HG02623 (cell line): Measurements from ENCODE around the gene SPN.
"Not testable (repeated sequence)": the region's sequence is repeated elsewhere in the genome, so short reads cannot be mapped to it uniquely, and the experiment has no call there.

Experiments
- ATAC-seq: cut with Tn5 transposase; IDR thresholded peaks from one replicate; pipeline ENCODE4 v1.9.1; 2021; ENCODE audit warnings: moderate library complexity; ENCODE audit not compliant: unreplicated experiment

SPN gene

GRCh38 chr16:29675811-29676643 lies 13.0 kb downstream of the SPN start:
- no peak for ATAC-seq

DNA sequence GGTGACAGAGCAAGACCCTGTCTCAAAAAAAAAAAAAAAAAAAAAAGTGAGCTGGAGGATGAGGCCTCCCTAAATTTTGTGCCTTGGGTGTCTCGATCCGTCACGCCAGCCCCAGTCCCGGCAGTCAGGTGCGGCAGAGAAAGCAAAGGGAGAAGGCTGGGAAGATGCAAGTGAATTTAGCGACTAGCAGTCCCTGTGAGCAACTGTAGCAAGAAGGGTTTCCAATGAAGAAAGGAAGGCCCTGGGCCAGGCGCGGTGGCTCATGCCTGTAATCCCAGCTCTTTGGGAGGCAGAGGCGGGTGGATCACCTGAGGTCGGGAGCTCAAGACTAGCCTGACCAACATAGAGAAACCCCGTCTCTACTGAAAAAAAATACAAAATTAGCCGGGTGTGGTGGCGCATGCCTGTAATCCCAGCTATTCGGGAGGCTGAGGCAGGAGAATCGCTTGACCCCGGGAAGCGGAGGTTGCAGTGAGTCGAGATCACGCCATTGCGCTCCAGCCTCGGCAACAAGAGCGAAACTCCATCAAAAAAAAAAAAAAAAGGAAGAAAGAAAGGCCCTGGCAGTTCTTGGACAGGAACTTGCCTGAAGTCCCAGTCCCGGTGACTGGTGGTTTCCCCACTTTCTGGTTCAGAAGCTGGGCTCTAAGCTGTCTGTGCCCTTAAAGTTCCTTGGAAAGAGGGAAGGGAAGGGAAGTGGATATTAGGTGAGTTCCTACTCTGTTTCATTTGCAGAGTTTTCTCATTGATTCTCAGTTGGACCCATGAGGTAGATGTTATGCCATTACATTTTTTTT lies 14.1 kb downstream of the SPN start:
- ATAC-seq, result no peak

- ATAC-seq, result no peak
These were observed 15.7 kb downstream of the SPN start, which contains the start of gene QPRT for GRCh38 chr16:29678691-29679267. TSS of gene QPRT (plus strand) at chr16:29679180. CDS start at chr16:29679198, 18 bp downstream.

GRCh38 chr16:29680180-29680598 lies 17.1 kb downstream of the SPN start:
- no peak for ATAC-seq

DNA sequence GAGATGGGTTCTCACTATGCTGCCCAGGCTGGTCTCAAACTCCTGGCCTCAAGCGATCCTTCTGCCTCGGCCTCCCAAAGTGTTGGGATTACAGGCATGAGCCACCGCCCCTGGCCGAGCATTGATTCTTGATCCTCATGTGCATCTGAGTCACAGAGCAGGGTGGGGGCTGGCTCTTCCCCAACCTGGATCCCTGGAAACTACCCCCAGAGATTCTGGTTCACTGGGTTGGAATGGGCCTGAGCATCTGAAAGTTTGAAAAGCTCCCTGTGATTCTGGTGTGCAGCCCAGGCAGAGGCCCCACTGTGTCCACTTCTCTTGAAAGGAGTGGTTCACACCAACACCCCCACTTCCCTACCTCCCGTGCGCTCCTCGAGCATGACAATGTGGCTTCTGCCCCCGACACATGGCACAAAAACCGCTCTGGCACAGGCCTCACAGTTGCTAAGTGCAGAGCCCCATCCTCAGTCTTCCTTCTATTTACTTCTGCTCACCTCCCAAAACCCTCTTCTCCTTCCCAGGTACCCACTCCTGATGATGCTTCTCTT lies 20.6 kb downstream of the SPN start:
- ATAC-seq, result no peak

DNA sequence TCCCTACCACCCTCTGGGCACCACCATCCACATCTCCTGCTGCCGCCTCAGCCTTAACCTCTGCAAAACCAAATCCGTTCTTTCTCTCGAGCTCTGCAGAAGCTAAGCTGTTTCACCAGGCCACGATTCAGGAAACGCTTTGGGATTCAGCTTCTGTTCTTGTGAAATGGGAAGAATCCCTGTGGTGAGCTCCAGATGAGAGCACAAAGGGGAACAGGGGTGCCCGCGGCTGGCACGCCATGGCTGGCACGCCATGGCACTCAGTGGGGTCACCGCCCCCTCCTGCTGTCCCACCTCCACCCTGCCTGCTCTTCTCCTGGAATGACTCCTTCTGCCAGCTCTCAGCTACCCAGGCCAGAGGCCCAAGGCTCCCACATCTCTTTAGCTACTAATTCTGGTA lies 21.6 kb downstream of the SPN start:
- ATAC-seq, result no peak

GRCh38 chr16:29686740-29687332 lies 23.8 kb downstream of the SPN start:
- ATAC-seq, result no peak

DNA sequence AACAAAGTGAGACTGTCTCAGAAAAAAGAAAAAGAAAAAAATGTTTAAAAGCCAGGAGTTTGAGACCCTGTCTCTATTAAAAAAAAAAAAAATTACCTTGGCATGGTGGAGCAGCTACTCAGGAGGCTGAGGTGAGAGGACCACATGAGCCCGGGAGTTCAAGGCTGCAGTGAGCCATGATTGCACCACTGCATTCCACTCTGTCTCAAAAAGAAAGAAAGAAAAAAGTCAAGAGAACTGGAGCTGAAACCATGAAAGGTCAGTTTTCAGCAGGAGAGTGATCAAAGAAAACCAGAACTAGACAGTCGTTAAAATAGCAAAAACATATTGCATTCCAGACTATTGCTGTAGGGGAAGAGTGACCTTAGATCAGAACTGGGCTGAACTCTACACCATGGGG lies 24.7 kb downstream of the SPN start:
- no peak for ATAC-seq

DNA sequence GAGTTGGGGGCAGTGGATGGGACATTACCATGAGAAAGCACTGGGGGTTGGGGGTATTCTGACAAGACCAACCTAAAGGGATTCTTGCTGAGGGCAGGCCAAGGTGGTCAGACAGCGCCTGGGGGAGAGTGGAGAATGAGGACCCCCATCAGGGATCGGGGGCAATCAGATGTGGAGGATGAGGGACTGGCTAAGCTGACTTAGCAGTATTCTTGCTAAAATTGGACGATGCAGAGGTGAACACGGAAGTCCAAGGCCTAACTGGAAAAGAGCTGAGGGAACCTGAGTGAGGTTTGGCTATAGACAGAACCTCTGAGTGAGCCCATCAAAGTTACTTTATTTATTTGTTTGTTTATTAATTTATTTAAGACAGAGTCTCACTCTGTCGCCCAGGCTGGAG lies 25.1 kb downstream of the SPN start:
- no peak for ATAC-seq

DNA sequence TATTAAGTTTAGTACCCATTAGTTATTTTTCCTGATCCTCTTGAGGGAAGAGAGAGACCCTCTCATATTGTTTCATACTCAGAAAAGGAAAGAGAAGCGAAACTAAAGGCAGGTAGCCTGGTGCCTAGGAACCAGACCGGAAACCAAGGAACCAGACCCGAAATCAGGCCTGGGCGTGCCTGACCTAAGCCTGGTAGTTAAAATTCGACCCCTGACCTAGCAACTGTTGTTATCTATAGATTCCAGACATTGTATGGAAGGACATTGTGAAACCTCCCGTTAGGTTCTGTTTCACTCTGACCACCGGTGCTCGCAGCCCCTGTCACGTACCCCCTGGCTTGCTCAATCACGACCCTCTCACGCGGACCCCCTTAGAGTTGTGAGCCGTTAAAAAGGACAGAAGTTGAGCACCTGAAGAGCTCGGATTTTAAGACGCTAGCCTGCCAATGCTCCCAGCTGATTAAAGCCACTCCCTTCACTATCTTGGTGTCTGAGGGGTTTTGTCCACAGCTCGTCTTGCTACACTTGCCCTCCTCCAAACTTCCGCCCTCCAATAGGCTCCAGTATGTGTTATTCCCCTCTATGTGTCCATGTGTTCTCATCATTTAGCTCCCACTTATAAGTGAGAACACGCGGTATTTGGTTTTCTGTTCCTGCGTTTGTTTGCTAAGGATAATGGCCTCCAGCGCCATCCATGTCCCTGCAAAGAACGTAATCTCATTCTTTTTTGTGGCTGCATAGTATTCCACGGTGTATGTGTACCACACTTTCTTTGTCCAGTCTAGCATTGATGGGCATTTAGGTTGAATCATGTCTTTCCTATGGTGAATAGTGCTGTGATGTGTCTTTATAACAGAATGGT lies 26.7 kb downstream of the SPN start:
- not testable (repeated sequence) for ATAC-seq

DNA sequence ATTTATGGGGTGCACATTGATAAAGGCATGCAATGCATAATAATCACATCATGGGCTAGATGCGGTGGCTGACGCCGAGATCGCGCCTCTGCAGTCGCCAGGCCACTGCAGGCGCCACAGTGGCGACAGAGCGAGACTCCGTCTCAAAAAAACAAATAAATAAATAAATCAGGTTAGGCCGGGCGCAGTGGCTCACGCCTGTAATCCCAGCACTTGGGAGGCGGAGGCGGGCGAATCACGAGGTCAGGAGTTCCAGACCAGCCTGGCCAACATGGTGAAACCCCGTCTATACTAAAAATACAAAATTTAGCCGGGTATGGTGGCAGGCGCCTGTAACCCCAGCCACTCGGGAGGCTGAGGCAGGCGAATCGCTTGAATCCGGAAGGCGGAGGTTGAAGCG lies 29.6 kb downstream of the SPN start:
- not testable (repeated sequence) for ATAC-seq

DNA sequence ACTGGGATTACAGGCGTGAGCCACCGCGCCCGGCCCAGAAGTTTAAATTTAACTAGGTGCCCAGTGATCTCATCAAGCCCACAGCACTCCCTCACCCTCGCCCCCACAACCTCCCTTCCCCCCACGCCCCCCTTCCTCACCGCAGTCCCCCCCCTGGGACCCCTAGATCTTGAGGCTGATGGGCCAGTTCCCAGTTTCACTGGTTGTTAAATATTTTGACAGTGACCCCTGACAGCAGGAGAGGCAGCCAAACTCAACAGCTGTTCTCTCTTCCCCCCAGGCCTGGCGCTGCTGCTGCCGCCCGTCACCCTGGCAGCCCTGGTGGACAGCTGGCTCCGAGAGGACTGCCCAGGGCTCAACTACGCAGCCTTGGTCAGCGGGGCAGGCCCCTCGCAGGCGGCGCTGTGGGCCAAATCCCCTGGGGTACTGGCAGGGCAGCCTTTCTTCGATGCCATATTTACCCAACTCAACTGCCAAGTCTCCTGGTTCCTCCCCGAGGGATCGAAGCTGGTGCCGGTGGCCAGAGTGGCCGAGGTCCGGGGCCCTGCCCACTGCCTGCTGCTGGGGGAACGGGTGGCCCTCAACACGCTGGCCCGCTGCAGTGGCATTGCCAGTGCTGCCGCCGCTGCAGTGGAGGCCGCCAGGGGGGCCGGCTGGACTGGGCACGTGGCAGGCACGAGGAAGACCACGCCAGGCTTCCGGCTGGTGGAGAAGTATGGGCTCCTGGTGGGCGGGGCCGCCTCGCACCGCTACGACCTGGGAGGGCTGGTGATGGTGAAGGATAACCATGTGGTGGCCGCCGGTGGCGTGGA lies 31.5 kb downstream of the SPN start:
- no peak for ATAC-seq

- ATAC-seq, result not testable (repeated sequence)
These were observed 32.6 kb downstream of the SPN start for GRCh38 chr16:29695675-29696074.

- no peak for ATAC-seq
These were observed 33.9 kb downstream of the SPN start for GRCh38 chr16:29696881-29697331.

DNA sequence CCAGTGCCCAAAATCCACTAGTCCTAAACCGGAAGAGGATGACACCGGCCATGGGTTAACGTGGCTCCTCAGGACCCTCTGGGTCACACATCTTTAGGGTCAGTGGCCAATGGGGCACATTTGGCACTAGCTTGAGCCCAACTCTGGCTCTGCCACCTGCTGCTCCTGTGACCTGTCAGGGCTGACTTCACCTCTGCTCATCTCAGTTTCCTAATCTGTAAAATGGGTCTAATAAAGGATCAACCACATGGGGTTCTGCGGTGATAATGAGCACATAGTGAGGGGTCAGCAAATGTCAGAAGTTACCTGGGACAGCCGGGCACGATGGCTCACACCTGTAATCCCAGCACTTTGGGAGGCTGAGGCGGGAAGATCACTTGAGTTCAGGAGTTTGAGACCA lies 34.3 kb downstream of the SPN start:
- no peak for ATAC-seq

DNA sequence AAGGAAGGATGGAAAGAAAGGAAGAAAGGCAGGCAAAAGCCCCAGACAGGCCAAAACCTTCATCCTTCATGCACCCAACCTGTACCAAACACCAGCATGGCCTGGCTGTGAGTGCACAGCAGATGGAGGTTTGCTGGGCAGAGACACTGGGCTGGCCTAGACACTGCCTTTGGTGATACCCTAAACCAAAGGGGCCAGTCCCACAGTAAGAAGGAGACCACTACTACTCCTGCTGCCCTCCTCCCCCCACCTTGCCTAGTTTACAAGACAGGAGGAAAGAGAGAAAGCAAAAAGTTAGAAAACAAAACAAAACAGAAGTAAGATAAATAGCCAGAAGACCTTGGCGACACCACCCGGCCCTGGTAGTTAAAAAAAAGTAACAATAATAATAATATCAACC lies 35.0 kb downstream of the SPN start:
- ATAC-seq, result no peak

DNA sequence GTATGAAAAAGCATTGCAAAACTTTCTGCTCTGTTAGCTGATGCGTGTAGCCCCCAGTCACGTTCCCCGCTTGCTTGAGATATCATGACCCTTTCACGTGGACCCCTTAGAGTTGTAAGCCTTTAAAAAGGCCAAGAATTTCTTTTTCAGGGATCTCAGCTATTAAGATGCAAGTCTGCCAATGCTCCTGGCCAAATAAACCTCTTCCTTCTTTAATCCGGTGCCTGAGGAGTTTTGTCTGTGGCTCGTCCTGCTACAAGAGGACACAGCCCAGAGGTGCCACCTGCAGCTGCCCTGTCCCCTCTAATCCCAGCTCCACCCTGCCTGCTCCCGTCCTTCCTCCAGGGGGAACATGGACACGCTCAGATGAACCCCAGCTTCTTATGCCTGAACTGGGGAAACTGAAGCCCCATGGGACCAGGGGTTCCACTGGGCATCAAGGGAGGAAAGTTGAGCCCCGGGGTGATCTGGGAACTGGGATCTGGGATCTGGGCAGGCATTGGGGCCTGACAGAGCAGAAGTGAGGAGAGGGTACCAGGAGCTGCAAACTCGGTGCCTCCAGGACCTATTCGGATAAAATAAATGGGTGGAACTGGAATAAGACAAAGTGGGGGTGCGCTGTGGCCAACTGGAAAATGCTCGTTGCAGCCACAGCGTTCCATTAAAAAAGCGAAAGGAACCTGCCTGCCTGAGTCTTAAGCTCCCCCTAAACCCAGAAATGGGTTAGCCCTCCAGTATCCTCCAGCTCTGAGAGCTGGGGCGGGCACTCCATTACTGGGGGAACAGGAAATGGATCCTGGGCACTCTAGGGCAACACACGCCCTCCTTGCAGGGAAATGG lies 35.7 kb downstream of the SPN start:
- ATAC-seq, result no peak
